RWPE1 (cell line): ENCODE measurements around the gene ADH1B.
"Not testable (repeated sequence)": the region's sequence is repeated elsewhere in the genome, so short reads cannot be mapped to it uniquely, and the experiment has no call there.

Experiments used
- CTCF ChIA-PET: fragments of 350-600 bp; sonication (Branson Sonifier 250); formaldehyde crosslinking; extraction: SDS; loops from one replicate; lab custom pipeline; 2021; lab: Yijun Ruan, JAX
- POLR2A ChIA-PET: fragments of 400-600 bp; formaldehyde crosslinking; extraction: SDS; loops from one replicate; lab custom pipeline; 2020; ENCODE audit warnings: antibody characterized with exemption; ENCODE audit not compliant: low non-redundant PET; lab: Yijun Ruan, JAX
- DNase-seq: peaks from one replicate; pipeline ENCODE4 v3.0.0; 2012; ENCODE audit warnings: low spot score
- H3K27ac ChIP-seq: fragments of 450-650 bp; 2 replicates; pipeline ENCODE4 v1.5.1; 2017
- TF ChIP-seq, protein P1 (sequence below): fragments of 450-650 bp; conservative IDR thresholded peaks from 2 replicates; pipeline ENCODE4 v1.5.1; 2017; ENCODE audit warnings: low read depth, mild to moderate bottlenecking

The ADH1B gene

DNA sequence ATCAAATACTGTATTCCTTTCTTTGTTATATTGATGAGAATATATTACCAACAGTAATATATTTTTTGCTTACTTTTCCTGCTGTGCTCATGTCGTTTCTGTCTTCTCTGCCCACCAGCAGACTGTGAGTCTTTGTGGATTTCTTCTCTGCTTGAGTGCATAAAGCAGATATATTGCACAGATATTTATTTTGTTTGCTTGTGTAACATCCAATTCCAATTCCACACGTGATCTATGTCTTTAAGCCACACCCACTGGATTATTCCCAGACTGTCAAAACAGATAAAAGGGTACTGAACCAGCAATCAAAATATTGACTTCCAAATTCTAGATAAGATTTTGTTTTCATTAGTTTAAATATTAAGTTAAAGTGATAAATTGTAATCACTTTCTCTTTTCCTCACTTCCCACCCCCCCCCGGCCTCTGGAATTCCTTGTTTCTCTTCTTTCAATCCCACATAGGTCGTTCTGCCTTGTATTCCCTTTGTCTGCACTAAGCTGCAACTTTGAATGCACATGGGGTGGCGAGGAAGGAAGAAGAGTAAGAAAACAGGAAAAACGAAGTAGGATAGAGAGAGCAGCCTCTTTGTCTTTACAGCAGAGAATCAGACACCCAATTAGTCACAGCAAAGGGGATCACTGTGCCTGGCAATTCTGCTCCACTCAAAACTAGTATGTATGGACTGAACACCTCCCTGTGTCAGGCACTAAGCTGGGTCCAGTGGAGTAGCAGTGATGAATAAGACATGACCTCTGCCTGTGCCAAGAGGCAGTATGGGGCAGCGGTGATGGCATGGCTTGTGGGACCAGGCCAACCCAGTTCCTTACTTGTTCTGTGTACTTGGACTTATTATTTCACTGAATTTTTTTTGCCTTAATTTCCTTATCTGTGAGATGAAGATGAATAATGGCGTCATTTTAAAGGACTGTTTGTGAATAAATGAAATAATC is at the start of gene ADH1B:
TSS of gene ADH1B (minus strand) at position 161 of the 951 bp plus-strand sequence. CDS start at position 91, 70 bp downstream.
- POLR2A ChIA-PET = no interaction called here
- TF ChIP-seq, protein P1, sequence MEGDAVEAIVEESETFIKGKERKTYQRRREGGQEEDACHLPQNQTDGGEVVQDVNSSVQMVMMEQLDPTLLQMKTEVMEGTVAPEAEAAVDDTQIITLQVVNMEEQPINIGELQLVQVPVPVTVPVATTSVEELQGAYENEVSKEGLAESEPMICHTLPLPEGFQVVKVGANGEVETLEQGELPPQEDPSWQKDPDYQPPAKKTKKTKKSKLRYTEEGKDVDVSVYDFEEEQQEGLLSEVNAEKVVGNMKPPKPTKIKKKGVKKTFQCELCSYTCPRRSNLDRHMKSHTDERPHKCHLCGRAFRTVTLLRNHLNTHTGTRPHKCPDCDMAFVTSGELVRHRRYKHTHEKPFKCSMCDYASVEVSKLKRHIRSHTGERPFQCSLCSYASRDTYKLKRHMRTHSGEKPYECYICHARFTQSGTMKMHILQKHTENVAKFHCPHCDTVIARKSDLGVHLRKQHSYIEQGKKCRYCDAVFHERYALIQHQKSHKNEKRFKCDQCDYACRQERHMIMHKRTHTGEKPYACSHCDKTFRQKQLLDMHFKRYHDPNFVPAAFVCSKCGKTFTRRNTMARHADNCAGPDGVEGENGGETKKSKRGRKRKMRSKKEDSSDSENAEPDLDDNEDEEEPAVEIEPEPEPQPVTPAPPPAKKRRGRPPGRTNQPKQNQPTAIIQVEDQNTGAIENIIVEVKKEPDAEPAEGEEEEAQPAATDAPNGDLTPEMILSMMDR = no peak
- no peak within 1 kb of the TSS for H3K27ac ChIP-seq
- CTCF ChIA-PET = no interaction called here
- no peak for DNase-seq

DNA sequence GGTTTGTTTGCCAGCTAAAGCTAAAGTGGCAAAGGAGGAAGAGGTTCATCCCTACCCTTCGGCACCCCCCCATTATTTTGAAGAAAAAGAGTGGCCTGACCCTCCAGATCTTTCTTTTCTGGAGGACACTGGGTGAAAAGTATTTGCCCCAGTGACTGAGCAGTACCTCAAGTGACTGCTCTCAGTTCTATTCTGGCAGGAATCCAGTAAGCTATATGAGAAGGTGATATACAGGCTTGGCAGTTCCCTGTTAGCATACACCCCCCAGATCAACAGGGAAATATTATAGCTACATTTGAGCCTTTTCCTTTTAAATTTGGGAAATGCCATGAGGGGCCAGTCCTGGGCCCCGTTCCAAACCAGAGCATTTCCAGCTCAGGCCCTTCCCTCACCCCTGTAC is 46.6 kb upstream of the ADH1B start:
- POLR2A ChIA-PET, H3K27ac ChIP-seq, CTCF ChIA-PET, DNase-seq: not testable (repeated sequence)

DNA sequence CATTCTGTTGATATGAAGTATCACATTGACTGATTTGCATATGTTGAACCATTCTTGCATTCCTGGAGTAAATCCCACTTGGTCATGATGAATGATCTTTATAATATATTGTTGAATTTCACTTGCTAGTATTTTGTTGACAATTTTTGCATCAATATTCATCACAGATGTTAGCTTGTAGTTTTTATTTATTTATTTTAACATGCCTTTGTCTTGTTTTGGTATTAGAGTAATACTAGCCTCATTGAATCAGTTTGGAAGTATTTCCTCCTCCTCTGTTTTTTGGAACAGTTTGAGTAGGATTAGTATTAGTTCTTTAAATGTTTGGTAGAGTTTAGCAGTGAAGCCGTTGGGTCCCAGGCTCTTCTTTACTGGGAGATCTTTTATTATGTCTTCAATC is 45.3 kb upstream of the ADH1B start:
- no peak for DNase-seq
- ChIA-PET POLR2A (no interaction called here), CTCF (no interaction called here)
- TF ChIP-seq, protein P1 = no peak
- H3K27ac ChIP-seq = no peak overlapping the region

- no peak overlapping the region for H3K27ac ChIP-seq
- ChIA-PET CTCF (no interaction called here), POLR2A (no interaction called here)
- DNase-seq = no peak
- TF ChIP-seq, protein P1 = no peak
Measured at GRCh38 chr4:99362768-99363167, 41.6 kb upstream of the ADH1B start.

GRCh38 chr4:99361899-99362275 is 40.7 kb upstream of the ADH1B start:
- ChIA-PET POLR2A (no interaction called here), CTCF (no interaction called here)
- TF ChIP-seq, protein P1 = no peak
- no peak for DNase-seq
- no peak overlapping the region for H3K27ac ChIP-seq

GRCh38 chr4:99361268-99361898 is 40.2 kb upstream of the ADH1B start:
- no peak for DNase-seq
- ChIA-PET CTCF (interaction anchor here (0.8 kb wide), 1 partner anchor 19 kb away, joined by 3 read pairs; no protein-coding TSS in a partner anchor), POLR2A (no interaction called here)
- TF ChIP-seq, protein P1 = no peak
- H3K27ac ChIP-seq = no peak overlapping the region
